Erythroblast (primary cell): ENCODE data around the gene CDK16.

Source experiments
- GATA1 ChIP-seq: IDR thresholded peaks from 2 replicates; pipeline ENCODE4 v1.6.1; 2011; ENCODE audit warnings: low read depth, mild to moderate bottlenecking, control low read depth, low read length, moderate library complexity
- POLR2A ChIP-seq: IDR thresholded peaks from 2 replicates; pipeline ENCODE4 v1.6.1; 2011; ENCODE audit warnings: mild to moderate bottlenecking, low read length

DNA sequence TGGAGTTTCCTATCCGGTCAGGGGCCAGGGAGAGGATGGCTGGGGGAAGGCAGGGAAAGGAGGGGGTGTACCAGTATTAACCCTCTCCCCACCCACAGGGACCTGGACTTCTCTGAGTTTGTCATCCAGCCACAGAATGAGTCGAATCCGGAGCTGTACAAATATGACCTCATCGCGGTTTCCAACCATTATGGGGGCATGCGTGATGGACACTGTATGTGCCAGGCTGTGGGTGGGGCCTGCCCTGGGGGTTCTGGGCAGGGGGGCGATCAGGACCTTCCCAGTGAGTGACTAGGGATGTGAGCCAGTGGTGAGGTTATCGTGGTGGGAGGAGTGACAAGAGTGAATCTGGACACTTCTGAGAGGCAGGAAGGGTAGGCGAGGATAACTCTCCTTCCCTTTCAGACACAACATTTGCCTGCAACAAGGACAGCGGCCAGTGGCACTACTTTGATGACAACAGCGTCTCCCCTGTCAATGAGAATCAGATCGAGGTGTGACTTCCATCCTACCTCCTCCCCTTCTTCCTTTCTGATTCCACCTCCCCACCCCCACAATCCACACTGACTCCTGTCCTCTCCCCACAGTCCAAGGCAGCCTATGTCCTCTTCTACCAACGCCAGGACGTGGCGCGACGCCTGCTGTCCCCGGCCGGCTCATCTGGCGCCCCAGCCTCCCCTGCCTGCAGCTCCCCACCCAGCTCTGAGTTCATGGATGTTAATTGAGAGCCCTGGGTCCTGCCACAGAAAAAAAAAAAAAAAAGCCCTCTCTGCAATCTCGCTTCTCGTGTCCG lies 28.9 kb downstream of the CDK16 start:
- TF ChIP-seq POLR2A (no peak), GATA1 (no peak)
